SK-N-SH (cell line): ENCODE measurements around the gene MRPL19. TPM values are rescaled to one million over a fixed set of nuclear protein-coding genes. Genes with fewer than 3 reads are reported as not detected.

ENCODE experiments used
- CTCF ChIA-PET: fragments of 300-600, 350-600 bp; formaldehyde crosslinking; extraction: SDS; loops from one replicate; lab custom pipeline; 2021; lab: Yijun Ruan, JAX
- POLR2A ChIA-PET: fragments of 350-600 bp; sonication (Branson Sonifier 250); formaldehyde crosslinking; extraction: SDS; loops from one replicate; lab custom pipeline; 2020; ENCODE audit warnings: antibody characterized with exemption, inconsistent platforms; lab: Yijun Ruan, JAX
- DNase-seq: peaks from one replicate; pipeline ENCODE4 v3.0.0; 2012
- H2AFZ ChIP-seq: fragments of 200-600 bp; sonication (generic); 2 replicates; pipeline ENCODE4 v1.8.1; 2016; ENCODE audit warnings: antibody characterized with exemption, mild to moderate bottlenecking, low read depth
- H3F3A ChIP-seq: fragments of 200-600 bp; sonication (generic); replicated peaks from 2 replicates; pipeline ENCODE3; 2016; ENCODE audit warnings: antibody characterized with exemption, mild to moderate bottlenecking; ENCODE audit not compliant: insufficient read depth
- H3K27ac ChIP-seq, 2 experiments: fragments of 200-500 bp in 1 of 2; fragments of 200-600 bp in 1 of 2; sonication (Bioruptor generic) in 1 of 2; sonication (generic), shearing (Covaris generic) in 1 of 2; 2 replicates each; pipeline versions ENCODE4 v1.5.1 to v1.6.1; 2014 to 2016; ENCODE audit warnings: low read depth in 2 of 2, inconsistent platforms in 1 of 2, low read length in 1 of 2, mild to moderate bottlenecking in 1 of 2, mixed read lengths in 1 of 2
- H3K27me3 ChIP-seq: fragments of 200-600 bp; sonication (generic), shearing (Covaris generic); 2 replicates; pipeline ENCODE4 v1.6.1; 2016; ENCODE audit warnings: mixed run types; ENCODE audit not compliant: insufficient read depth
- H3K36me3 ChIP-seq, 2 experiments: fragments of 200-500 bp in 1 of 2; fragments of 200-600 bp in 1 of 2; sonication (Bioruptor generic) in 1 of 2; sonication (generic) in 1 of 2; replicated peaks in 1 of 2; 2 replicates each; pipeline versions ENCODE3 to v1.5.1; 2014 to 2016; ENCODE audit warnings: low read length in 1 of 2, mild to moderate bottlenecking in 1 of 2; ENCODE audit not compliant: insufficient read depth in 2 of 2, control insufficient read depth in 1 of 2
- H3K4me1 ChIP-seq, 2 experiments: fragments of 200-500 bp in 1 of 2; fragments of 200-600 bp in 1 of 2; sonication (Bioruptor generic) in 1 of 2; sonication (generic), shearing (Covaris generic) in 1 of 2; 2 replicates each; pipeline versions ENCODE4 v1.5.1 to v1.6.1; 2014 to 2016; ENCODE audit warnings: low read depth in 1 of 2, low read length in 1 of 2, mixed run types in 1 of 2; ENCODE audit not compliant: insufficient read depth in 2 of 2, control insufficient read depth in 1 of 2
- H3K4me2 ChIP-seq: fragments of 200-600 bp; sonication (generic), shearing (Covaris generic); 2 replicates; pipeline ENCODE4 v1.6.1; 2017; ENCODE audit warnings: mixed run types
- H3K4me3 ChIP-seq, 2 experiments: fragments of 200-500 bp in 1 of 2; fragments of 200-600 bp in 1 of 2; sonication (Bioruptor generic) in 1 of 2; sonication (generic), shearing (Covaris generic) in 1 of 2; 2 replicates each; pipeline versions ENCODE4 v1.5.1 to v1.8.1; 2014 to 2016; ENCODE audit warnings: low read depth in 2 of 2, inconsistent platforms in 1 of 2, low read length in 1 of 2, mild to moderate bottlenecking in 1 of 2, mixed read lengths in 1 of 2, moderate library complexity in 1 of 2
- H3K79me2 ChIP-seq: fragments of 200-600 bp; sonication (generic); 2 replicates; pipeline ENCODE4 v1.8.1; 2017; ENCODE audit warnings: mild to moderate bottlenecking; ENCODE audit not compliant: insufficient read depth
- H3K9ac ChIP-seq: fragments of 200-600 bp; sonication (generic); 2 replicates; pipeline ENCODE4 v1.6.1; 2017; ENCODE audit warnings: mixed run types
- H3K9me2 ChIP-seq: fragments of 200-600 bp; sonication (generic); 2 replicates; pipeline ENCODE4 v1.6.1; 2017; ENCODE audit warnings: mixed run types
- H3K9me3 ChIP-seq: fragments of 200-600 bp; sonication (generic); 2 replicates; pipeline ENCODE4 v1.6.1; 2017; ENCODE audit warnings: mixed run types, mild to moderate bottlenecking, moderate library complexity
- H4K20me1 ChIP-seq: fragments of 200-600 bp; sonication (generic); 2 replicates; pipeline ENCODE4 v1.6.1; 2017; ENCODE audit warnings: mild to moderate bottlenecking, mixed run types; ENCODE audit not compliant: insufficient read depth
- CHD2 ChIP-seq: fragments of 150-350 bp; IDR thresholded peaks from 2 replicates; pipeline ENCODE4 v1.6.1; 2018; ENCODE audit warnings: low read length; ENCODE audit not compliant: partially characterized antibody
- EP300 ChIP-seq, 2 experiments: IDR thresholded peaks; 2 replicates each; pipeline versions ENCODE4 v1.4.0 to v1.6.1; 2012; ENCODE audit warnings: borderline replicate concordance in 1 of 2, low read depth in 1 of 2, low read length in 1 of 2
- EZH2phosphoT487 ChIP-seq: fragments of 200-600 bp; sonication (generic); IDR thresholded peaks from 2 replicates; pipeline ENCODE4 v1.6.1; 2017; ENCODE audit warnings: low read depth, mixed run types, mild to moderate bottlenecking, antibody characterized with exemption, moderate library complexity, borderline replicate concordance
- FOSL2 ChIP-seq: IDR thresholded peaks from 2 replicates; pipeline ENCODE4 v1.4.0; 2012; ENCODE audit warnings: low read depth, mild to moderate bottlenecking, moderate library complexity, borderline replicate concordance
- FOXJ3 ChIP-seq: sonication (generic); formaldehyde crosslinking; IDR thresholded peaks from 2 replicates; pipeline ENCODE4 v1.5.1; 2020; ENCODE audit warnings: mild to moderate bottlenecking, missing genetic modification reagents
- FOXM1 ChIP-seq: IDR thresholded peaks from 2 replicates; pipeline ENCODE4 v1.4.0; 2012; ENCODE audit warnings: low read depth, mild to moderate bottlenecking
- IRF3 ChIP-seq: fragments of 150-350 bp; IDR thresholded peaks from 2 replicates; pipeline ENCODE4 v1.6.1; 2016; ENCODE audit warnings: mild to moderate bottlenecking, low read depth, low read length
- JUND ChIP-seq: IDR thresholded peaks from 2 replicates; pipeline ENCODE4 v1.4.0; 2012
- MEF2A ChIP-seq: IDR thresholded peaks from 2 replicates; pipeline ENCODE4 v1.4.0; 2012; ENCODE audit warnings: low read depth, borderline replicate concordance
- NFIC ChIP-seq: IDR thresholded peaks from 2 replicates; pipeline ENCODE4 v1.4.0; 2012; ENCODE audit warnings: borderline replicate concordance
- NRF1 ChIP-seq: IDR thresholded peaks from 2 replicates; pipeline ENCODE4 v1.6.1; 2012; ENCODE audit warnings: low read depth, mild to moderate bottlenecking, low read length
- POLR2AphosphoS5 ChIP-seq: IDR thresholded peaks from 2 replicates; pipeline ENCODE4 v1.6.1; 2012; ENCODE audit warnings: low read depth, low read length
- RAD21 ChIP-seq: IDR thresholded peaks from 2 replicates; pipeline ENCODE4 v1.6.1; 2012; ENCODE audit warnings: mild to moderate bottlenecking, low read length
- REST ChIP-seq: IDR thresholded peaks from 2 replicates; pipeline ENCODE4 v1.6.1; 2012; ENCODE audit warnings: mild to moderate bottlenecking, low read depth, low read length, moderate library complexity
- RXRA ChIP-seq: IDR thresholded peaks from 2 replicates; pipeline ENCODE4 v1.4.0; 2012; ENCODE audit warnings: low read depth, mild to moderate bottlenecking, borderline replicate concordance
- TCF12 ChIP-seq: IDR thresholded peaks from 2 replicates; pipeline ENCODE4 v1.4.0; 2012
- USF1 ChIP-seq: IDR thresholded peaks from 2 replicates; pipeline ENCODE4 v1.4.0; 2012; ENCODE audit warnings: low read depth, borderline replicate concordance
- YY1 ChIP-seq: IDR thresholded peaks from 2 replicates; pipeline ENCODE4 v1.4.0; 2012; ENCODE audit warnings: low read depth, mild to moderate bottlenecking
- WGBS: methylation state at CpG from one replicate; pipeline ENCODE4 v1.1.6; 2017; ENCODE audit warnings: low lambda C conversion rate; 5-methylcytosine and 5-hydroxymethylcytosine counted together
- polyA plus RNA-seq, 3 experiments: library from polyadenylated mRNA; depleted of rRNA; stranded (reverse); fragments of >200 nt; gene quantifications; 2 replicates each; pipeline ENCODE4 v1.2.3, GENCODE V29; 2012
- TF ChIP-seq, protein P1 (sequence below): fragments of 150-350 bp; IDR thresholded peaks from 2 replicates; pipeline ENCODE4 v1.6.1; 2017; ENCODE audit warnings: antibody characterized with exemption, low read length, low read depth, borderline replicate concordance

MRPL19 gene
- polyA plus RNA-seq, 1 of the 3 experiments (the other 2 are of a cell fraction) = 15.4 TPM

GRCh38 chr2:75634945-75635344, 11.6 kb upstream of the MRPL19 start:
- ChIA-PET POLR2A (no interaction called here), CTCF (interaction anchor here (0.9 to 5.1 kb wide), 3 partner anchors 26 to 169 kb away, joined by 3 to 37 read pairs (median 9); no protein-coding TSS in a partner anchor)
- no peaks in the 10 kb centered on the region for H3K36me3 ChIP-seq
- DNase-seq = no peak
- H3K9me3 ChIP-seq = no peaks in the 10 kb centered on the region
- H3K4me2 ChIP-seq = no peak overlapping the region
- peaks cover 8 to 12% of the 10 kb centered on the region in 2 experiments for H3K4me1 ChIP-seq
- H2AFZ ChIP-seq = no peak overlapping the region
- H3F3A ChIP-seq = no peaks in the 10 kb centered on the region
- no peak overlapping the region for H3K27ac ChIP-seq
- TF ChIP-seq POLR2AphosphoS5 = no peak
- no peak for TF ChIP-seq EP300 (IDR thresholded peaks at IDR 0.05; ENCODE audit: borderline replicate concordance in 1 of 2, low read depth in 1 of 2, low read length in 1 of 2)
- no peak for TF ChIP-seq FOXM1
- TF ChIP-seq FOSL2 = no peak
- TF ChIP-seq FOXJ3 (CRISPR knock-in tag) = no peak
- TF ChIP-seq RXRA = no peak
- no peak for TF ChIP-seq JUND
- TF ChIP-seq NRF1 = no peak
- TF ChIP-seq REST = no peak
- no peak for TF ChIP-seq USF1
- no peak for TF ChIP-seq YY1
- no peak for TF ChIP-seq TCF12
- TF ChIP-seq MEF2A = no peak
- no peak for TF ChIP-seq IRF3
- TF ChIP-seq, protein P1, sequence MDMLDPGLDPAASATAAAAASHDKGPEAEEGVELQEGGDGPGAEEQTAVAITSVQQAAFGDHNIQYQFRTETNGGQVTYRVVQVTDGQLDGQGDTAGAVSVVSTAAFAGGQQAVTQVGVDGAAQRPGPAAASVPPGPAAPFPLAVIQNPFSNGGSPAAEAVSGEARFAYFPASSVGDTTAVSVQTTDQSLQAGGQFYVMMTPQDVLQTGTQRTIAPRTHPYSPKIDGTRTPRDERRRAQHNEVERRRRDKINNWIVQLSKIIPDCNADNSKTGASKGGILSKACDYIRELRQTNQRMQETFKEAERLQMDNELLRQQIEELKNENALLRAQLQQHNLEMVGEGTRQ = no peak
- no peak for TF ChIP-seq CHD2
- no peak for TF ChIP-seq EZH2phosphoT487
- TF ChIP-seq NFIC = no peak
- no peak for TF ChIP-seq RAD21
- H3K9ac ChIP-seq = no peak overlapping the region
- no peaks in the 10 kb centered on the region; the same call in 1 of the 2 replicates for H3K27me3 ChIP-seq
- H3K9me2 ChIP-seq = no peaks in the 10 kb centered on the region
- H3K4me3 ChIP-seq = no peak overlapping the region
- H3K79me2 ChIP-seq = no peaks in the 10 kb centered on the region
- WGBS = no CpG with 5 or more reads among the region's 1 CpG
- no peaks in the 10 kb centered on the region for H4K20me1 ChIP-seq
